GM23338 (cell line): ENCODE results near the gene SYK. TPM values are rescaled to one million over a fixed set of nuclear protein-coding genes. Genes with fewer than 3 reads are reported as not detected.

Experiments
- ATAC-seq: fragments of 200-7000 bp; cut with Tn5 transposase; 3 replicates; pipeline ENCODE4 v1.9.1; 2020
- DNase-seq: peaks from one replicate; pipeline ENCODE4 v3.0.0-alpha.2; 2015; ENCODE audit warnings: low spot score
- H2AFZ ChIP-seq: fragments of 200-600 bp; sonication (generic); 2 replicates; pipeline ENCODE4 v1.8.0; 2016; ENCODE audit warnings: antibody characterized with exemption, mild to moderate bottlenecking, moderate library complexity
- H3F3A ChIP-seq: fragments of 200-600 bp; sonication (generic); replicated peaks from 2 replicates; pipeline ENCODE4 v1.8.0; 2017; ENCODE audit warnings: antibody characterized with exemption, mixed run types, low read depth
- H3K27ac ChIP-seq: fragments of 200-600 bp; sonication (generic); 2 replicates; pipeline ENCODE4 v1.6.1; 2016; ENCODE audit warnings: low read depth
- H3K27me3 ChIP-seq: fragments of 200-600 bp; sonication (generic); 2 replicates; pipeline ENCODE4 v1.8.0; 2016; ENCODE audit warnings: mild to moderate bottlenecking, mixed run types, moderate library complexity; ENCODE audit not compliant: insufficient read depth
- H3K36me3 ChIP-seq: fragments of 200-600 bp; sonication (generic); 2 replicates; pipeline ENCODE4 v1.8.0; 2016; ENCODE audit warnings: mild to moderate bottlenecking; ENCODE audit not compliant: insufficient read depth
- H3K4me1 ChIP-seq: fragments of 200-600 bp; sonication (generic); 2 replicates; pipeline ENCODE4 v1.8.0; 2016; ENCODE audit warnings: mild to moderate bottlenecking, moderate library complexity; ENCODE audit not compliant: insufficient read depth
- H3K4me2 ChIP-seq: fragments of 200-600 bp; sonication (generic); 2 replicates; pipeline ENCODE4 v1.7.1; 2017; ENCODE audit warnings: mixed run types
- H3K4me3 ChIP-seq: fragments of 200-600 bp; sonication (generic); 2 replicates; pipeline ENCODE4 v1.6.1; 2016; ENCODE audit warnings: mixed run types
- H3K79me2 ChIP-seq: fragments of 200-600 bp; sonication (generic); replicated peaks from 2 replicates; pipeline ENCODE4 v1.8.0; 2017; ENCODE audit warnings: mild to moderate bottlenecking; ENCODE audit not compliant: insufficient read depth
- H3K9me2 ChIP-seq: fragments of 200-600 bp; sonication (generic); 2 replicates; pipeline ENCODE4 v1.8.0; 2017; ENCODE audit not compliant: insufficient read depth
- H4K20me1 ChIP-seq: fragments of 200-600 bp; sonication (generic); replicated peaks from 2 replicates; pipeline ENCODE4 v1.8.0; 2017; ENCODE audit warnings: mild to moderate bottlenecking; ENCODE audit not compliant: insufficient read depth
- H3K27ac Mint-ChIP-seq: 2 replicates; pipeline ENCODE4 v1.8.0; 2020; ENCODE audit warnings: inconsistent platforms, mild to moderate bottlenecking, moderate library complexity, mixed read lengths
- H3K27me3 Mint-ChIP-seq: 3 replicates; pipeline ENCODE4 v1.8.0; 2022; ENCODE audit warnings: low read depth, mild to moderate bottlenecking, moderate library complexity, mixed read lengths, inconsistent platforms; ENCODE audit not compliant: insufficient read depth, poor library complexity
- H3K36me3 Mint-ChIP-seq: 3 replicates; pipeline ENCODE4 v1.8.0; 2021; ENCODE audit warnings: low read depth, mild to moderate bottlenecking, inconsistent platforms, moderate library complexity, mixed read lengths
- H3K4me1 Mint-ChIP-seq: 3 replicates; pipeline ENCODE4 v1.8.0; 2020; ENCODE audit warnings: mild to moderate bottlenecking, inconsistent platforms, mixed read lengths
- H3K4me3 Mint-ChIP-seq: 3 replicates; pipeline ENCODE4 v1.8.0; 2021; ENCODE audit warnings: moderate library complexity, mild to moderate bottlenecking, inconsistent platforms, mixed read lengths
- H3K9me3 Mint-ChIP-seq: 3 replicates; pipeline ENCODE4 v1.8.0; 2020; ENCODE audit warnings: moderate library complexity, mild to moderate bottlenecking, inconsistent platforms, mixed read lengths
- ZNF114 ChIP-seq: fragments of 250-450 bp; sonication (Bioruptor Pico); IDR thresholded peaks from 2 replicates; pipeline ENCODE4 v1.5.0; 2020; ENCODE audit warnings: mild to moderate bottlenecking, moderate library complexity
- polyA plus RNA-seq: library from polyadenylated mRNA; unstranded; fragments of >200 nt; fragmentation: Nextera tagmentation; extraction: Ambion mirVana; gene quantifications from 2 replicates; pipeline ENCODE4 v1.2.1, GENCODE V29; 2016
- total RNA-seq: library from RNA; depleted of rRNA; stranded (reverse); fragments of >200 nt; shearing (Covaris generic); gene quantifications from 2 replicates; pipeline ENCODE4 v1.2.3, GENCODE V29; 2014
- TF ChIP-seq, protein P1 (sequence below): fragments of 250-450 bp; sonication (Bioruptor Pico); IDR thresholded peaks from 2 replicates; pipeline ENCODE4 v1.5.0; 2020; ENCODE audit warnings: mild to moderate bottlenecking, moderate library complexity

Gene SYK
- total and polyA plus RNA-seq, 2 experiments from 2014 or later, result 1.5 to 5.8 TPM

DNA sequence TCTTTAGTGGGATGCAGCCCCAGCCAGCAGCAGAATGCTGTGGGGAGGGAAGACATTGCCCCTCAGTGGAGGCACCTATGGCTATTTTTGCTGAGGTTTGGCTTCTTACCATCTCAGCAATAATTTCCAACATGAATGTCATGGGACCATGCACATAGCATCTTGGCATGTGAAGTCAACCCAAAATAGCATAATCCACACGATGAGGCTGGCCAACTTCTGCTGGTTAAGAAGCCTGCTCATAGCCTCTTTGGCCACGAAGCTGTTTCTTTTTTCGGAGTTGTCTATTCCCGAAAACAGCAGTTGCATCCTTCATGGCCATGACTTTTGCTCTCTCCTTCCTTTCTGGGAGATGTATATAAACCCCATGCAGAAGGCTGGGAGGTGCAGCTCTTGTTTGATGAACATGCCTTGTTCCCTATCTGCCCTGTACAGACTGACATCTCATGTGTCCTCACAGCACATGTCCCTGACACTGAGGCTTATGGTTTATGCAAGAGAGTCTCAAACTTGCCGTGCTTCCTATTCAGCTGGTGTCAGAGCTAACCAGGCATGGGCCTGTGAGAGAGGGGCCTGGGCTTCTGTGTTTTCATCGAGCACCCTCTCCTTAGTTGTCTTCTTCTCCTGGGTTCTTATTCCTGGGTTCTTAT, 45.3 kb downstream of the SYK start:
- DNase-seq (no peak), ATAC-seq (no peak)
- Mint-ChIP-seq H3K4me1 (no peaks in the 10 kb centered on the region), H3K9me3 (no peaks in the 10 kb centered on the region), H3K27me3 (peaks cover 6% of the 10 kb centered on the region), H3K27ac (no peak overlapping the region), H3K36me3 (no peaks in the 10 kb centered on the region), H3K4me3 (no peak overlapping the region)
- Histone ChIP-seq H3K27ac (no peak overlapping the region), H3K79me2 (no peaks in the 10 kb centered on the region), H3K27me3 (no peaks in the 10 kb centered on the region), H3K4me1 (no peaks in the 10 kb centered on the region), H4K20me1 (no peaks in the 10 kb centered on the region), H3F3A (peaks cover 5% of the 10 kb centered on the region), H3K4me2 (no peak overlapping the region), H3K4me3 (no peak overlapping the region), H3K36me3 (no peaks in the 10 kb centered on the region), H3K9me2 (no peaks in the 10 kb centered on the region), H2AFZ (no peak overlapping the region)
- no peak for TF ChIP-seq ZNF114

DNA sequence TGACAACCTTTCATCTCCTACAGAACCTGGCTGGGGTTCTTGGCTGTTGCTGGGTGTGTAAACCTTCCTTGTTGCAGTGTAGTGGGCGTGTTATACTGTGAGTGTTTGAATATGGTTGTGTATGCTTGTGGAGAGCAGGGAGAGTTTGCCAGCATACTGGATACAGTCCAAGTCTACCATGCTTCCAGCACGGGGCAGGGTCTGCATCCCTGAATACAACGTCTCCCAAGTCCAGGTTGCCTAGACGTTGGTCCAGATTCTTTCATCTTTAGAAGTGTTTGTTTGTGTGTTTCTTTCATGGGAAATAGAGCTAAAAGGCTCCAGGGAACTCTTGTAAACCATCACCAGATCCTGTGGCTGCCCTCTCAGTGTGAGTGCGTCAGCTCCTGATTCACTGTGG, 46.4 kb downstream of the SYK start:
- no peak overlapping the region for H3K27ac Mint-ChIP-seq
- TF ChIP-seq, protein P1, sequence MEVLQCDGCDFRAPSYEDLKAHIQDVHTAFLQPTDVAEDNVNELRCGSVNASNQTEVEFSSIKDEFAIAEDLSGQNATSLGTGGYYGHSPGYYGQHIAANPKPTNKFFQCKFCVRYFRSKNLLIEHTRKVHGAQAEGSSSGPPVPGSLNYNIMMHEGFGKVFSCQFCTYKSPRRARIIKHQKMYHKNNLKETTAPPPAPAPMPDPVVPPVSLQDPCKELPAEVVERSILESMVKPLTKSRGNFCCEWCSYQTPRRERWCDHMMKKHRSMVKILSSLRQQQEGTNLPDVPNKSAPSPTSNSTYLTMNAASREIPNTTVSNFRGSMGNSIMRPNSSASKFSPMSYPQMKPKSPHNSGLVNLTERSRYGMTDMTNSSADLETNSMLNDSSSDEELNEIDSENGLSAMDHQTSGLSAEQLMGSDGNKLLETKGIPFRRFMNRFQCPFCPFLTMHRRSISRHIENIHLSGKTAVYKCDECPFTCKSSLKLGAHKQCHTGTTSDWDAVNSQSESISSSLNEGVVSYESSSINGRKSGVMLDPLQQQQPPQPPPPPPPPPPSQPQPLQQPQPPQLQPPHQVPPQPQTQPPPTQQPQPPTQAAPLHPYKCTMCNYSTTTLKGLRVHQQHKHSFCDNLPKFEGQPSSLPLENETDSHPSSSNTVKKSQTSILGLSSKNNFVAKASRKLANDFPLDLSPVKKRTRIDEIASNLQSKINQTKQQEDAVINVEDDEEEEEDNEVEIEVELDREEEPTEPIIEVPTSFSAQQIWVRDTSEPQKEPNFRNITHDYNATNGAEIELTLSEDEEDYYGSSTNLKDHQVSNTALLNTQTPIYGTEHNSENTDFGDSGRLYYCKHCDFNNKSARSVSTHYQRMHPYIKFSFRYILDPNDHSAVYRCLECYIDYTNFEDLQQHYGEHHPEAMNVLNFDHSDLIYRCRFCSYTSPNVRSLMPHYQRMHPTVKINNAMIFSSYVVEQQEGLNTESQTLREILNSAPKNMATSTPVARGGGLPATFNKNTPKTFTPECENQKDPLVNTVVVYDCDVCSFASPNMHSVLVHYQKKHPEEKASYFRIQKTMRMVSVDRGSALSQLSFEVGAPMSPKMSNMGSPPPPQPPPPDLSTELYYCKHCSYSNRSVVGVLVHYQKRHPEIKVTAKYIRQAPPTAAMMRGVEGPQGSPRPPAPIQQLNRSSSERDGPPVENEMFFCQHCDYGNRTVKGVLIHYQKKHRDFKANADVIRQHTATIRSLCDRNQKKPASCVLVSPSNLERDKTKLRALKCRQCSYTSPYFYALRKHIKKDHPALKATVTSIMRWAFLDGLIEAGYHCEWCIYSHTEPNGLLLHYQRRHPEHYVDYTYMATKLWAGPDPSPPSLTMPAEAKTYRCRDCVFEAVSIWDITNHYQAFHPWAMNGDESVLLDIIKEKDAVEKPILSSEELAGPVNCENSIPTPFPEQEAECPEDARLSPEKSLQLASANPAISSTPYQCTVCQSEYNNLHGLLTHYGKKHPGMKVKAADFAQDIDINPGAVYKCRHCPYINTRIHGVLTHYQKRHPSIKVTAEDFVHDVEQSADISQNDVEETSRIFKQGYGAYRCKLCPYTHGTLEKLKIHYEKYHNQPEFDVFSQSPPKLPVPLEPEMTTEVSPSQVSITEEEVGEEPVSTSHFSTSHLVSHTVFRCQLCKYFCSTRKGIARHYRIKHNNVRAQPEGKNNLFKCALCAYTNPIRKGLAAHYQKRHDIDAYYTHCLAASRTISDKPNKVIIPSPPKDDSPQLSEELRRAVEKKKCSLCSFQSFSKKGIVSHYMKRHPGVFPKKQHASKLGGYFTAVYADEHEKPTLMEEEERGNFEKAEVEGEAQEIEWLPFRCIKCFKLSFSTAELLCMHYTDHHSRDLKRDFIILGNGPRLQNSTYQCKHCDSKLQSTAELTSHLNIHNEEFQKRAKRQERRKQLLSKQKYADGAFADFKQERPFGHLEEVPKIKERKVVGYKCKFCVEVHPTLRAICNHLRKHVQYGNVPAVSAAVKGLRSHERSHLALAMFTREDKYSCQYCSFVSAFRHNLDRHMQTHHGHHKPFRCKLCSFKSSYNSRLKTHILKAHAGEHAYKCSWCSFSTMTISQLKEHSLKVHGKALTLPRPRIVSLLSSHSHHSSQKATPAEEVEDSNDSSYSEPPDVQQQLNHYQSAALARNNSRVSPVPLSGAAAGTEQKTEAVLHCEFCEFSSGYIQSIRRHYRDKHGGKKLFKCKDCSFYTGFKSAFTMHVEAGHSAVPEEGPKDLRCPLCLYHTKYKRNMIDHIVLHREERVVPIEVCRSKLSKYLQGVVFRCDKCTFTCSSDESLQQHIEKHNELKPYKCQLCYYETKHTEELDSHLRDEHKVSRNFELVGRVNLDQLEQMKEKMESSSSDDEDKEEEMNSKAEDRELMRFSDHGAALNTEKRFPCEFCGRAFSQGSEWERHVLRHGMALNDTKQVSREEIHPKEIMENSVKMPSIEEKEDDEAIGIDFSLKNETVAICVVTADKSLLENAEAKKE (CRISPR knock-in tag), result no peak
- peaks cover 6% of the 10 kb centered on the region for H3K27me3 Mint-ChIP-seq

More for the DNA sequence above, 46.4 kb downstream of the SYK start:
- no peaks in the 10 kb centered on the region for H3K36me3 ChIP-seq
- H3K27ac ChIP-seq, result no peak overlapping the region
- no peaks in the 10 kb centered on the region for H3K9me2 ChIP-seq
- Mint-ChIP-seq H3K4me1 (no peaks in the 10 kb centered on the region), H3K36me3 (no peaks in the 10 kb centered on the region), H3K4me3 (no peak overlapping the region), H3K9me3 (no peaks in the 10 kb centered on the region)
- H3K4me1 ChIP-seq, result no peaks in the 10 kb centered on the region
- ATAC-seq, result no peak
- no peaks in the 10 kb centered on the region for H3K79me2 ChIP-seq
- no peaks in the 10 kb centered on the region for H3K27me3 ChIP-seq
- H2AFZ ChIP-seq, result no peak overlapping the region
- H3K4me2 ChIP-seq, result no peak overlapping the region
- H3K4me3 ChIP-seq, result no peak overlapping the region
- H4K20me1 ChIP-seq, result no peaks in the 10 kb centered on the region
- H3F3A ChIP-seq, result no peaks in the 10 kb centered on the region
- DNase-seq, result no peak
